Stimulated activated naive B cell treated with anti-CD40 and anti-IgM and Interleukin-4, amounts not matched to agents 10 μg/mL and 1 μg/mL and 100 μg/mL, for 72 hours (primary cell): ENCODE data around the gene XK.

Experiments
- ATAC-seq, 2 donors: fragments of 150-1000 bp; cut with Tn5 transposase; replicated peaks; 2 replicates each; pipeline ENCODE4 v1.10.0; 2021; ENCODE audit warnings: moderate library complexity in 1 of 2
- DNase-seq: peaks from one replicate; pipeline ENCODE4 v3.0.0; 2021
- H3K27ac Mint-ChIP-seq: one replicate; pipeline ENCODE4 v1.8.0; 2022; ENCODE audit warnings: mild to moderate bottlenecking, mixed read lengths
- H3K27me3 Mint-ChIP-seq, 2 donors: one replicate each; pipeline ENCODE4 v1.8.0; 2022; ENCODE audit warnings: mixed read lengths in 2 of 2
- H3K36me3 Mint-ChIP-seq, 2 donors: one replicate each; pipeline ENCODE4 v1.8.0; 2022; ENCODE audit warnings: mixed read lengths in 2 of 2, mild to moderate bottlenecking in 1 of 2
- H3K4me1 Mint-ChIP-seq, 2 donors: one replicate each; pipeline ENCODE4 v1.8.0; 2022; ENCODE audit warnings: mixed read lengths in 2 of 2, mild to moderate bottlenecking in 1 of 2
- H3K4me3 Mint-ChIP-seq, 2 donors: one replicate each; pipeline ENCODE4 v1.8.0; 2022; ENCODE audit warnings: mild to moderate bottlenecking in 2 of 2, mixed read lengths in 2 of 2, moderate library complexity in 1 of 2
- H3K9me3 Mint-ChIP-seq, 2 donors: one replicate each; pipeline ENCODE4 v1.8.0; 2022; ENCODE audit warnings: mixed read lengths in 2 of 2, mild to moderate bottlenecking in 1 of 2

The XK gene

DNA sequence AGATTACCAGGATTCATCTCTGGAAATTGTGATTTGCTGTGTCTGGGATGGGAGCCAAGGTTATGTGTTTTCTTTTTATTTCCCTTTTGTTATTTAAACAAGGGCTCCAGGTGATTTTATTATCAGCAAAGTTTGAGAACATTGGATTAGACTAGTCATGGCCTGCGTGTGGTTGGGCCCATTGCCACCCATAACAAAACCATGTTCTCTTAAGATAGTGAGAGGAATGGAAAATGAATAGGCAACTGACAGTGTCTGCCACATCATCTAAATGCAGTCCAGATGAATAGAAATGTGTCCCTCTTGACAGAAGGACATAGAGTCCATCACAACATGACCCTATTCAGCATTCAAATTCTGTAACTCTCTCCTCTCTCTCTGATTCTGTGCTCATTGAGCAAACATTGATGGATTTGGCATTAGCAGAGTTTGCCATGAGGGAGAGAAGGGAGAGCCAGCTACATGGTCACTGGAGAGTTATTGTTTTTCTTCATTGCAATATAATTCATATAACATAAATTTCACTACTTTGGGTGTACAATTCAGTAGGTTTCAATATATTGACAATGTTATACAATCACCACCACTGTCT lies 11.7 kb downstream of the XK start:
- H3K27ac Mint-ChIP-seq = no peak overlapping the region
- H3K9me3 Mint-ChIP-seq = no peaks in the 10 kb centered on the region
- ATAC-seq = no peak
- H3K4me1 Mint-ChIP-seq = no peaks in the 10 kb centered on the region
- no peaks in the 10 kb centered on the region for H3K36me3 Mint-ChIP-seq
- peaks cover 0 to 26% of the 10 kb centered on the region in 2 donors for H3K27me3 Mint-ChIP-seq
- no peak overlapping the region for H3K4me3 Mint-ChIP-seq
- DNase-seq = no peak

DNA sequence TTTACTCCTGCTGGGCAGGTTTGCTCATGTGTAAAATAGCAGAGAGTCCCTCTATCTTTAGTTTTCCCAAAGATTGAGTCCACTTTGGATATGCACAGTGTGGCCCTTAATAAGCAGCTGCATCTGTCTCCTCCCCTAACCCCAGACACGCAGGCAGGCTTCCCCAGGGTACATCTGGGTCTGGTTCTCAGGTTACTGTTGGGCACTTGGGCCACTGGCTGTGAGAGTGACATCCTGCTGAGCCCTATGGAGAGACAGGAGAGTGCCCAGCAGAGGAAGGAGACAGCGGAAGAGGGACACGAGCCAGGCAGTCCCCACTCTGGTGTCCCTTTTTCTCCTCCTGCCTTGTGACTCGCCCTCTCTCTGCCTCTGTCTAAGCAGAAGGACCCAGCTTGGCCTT lies 16.0 kb downstream of the XK start:
- ATAC-seq = no peak
- Mint-ChIP-seq H3K27me3 (peaks cover 0 to 22% of the 10 kb centered on the region in 2 donors), H3K4me1 (no peaks in the 10 kb centered on the region)

DNA sequence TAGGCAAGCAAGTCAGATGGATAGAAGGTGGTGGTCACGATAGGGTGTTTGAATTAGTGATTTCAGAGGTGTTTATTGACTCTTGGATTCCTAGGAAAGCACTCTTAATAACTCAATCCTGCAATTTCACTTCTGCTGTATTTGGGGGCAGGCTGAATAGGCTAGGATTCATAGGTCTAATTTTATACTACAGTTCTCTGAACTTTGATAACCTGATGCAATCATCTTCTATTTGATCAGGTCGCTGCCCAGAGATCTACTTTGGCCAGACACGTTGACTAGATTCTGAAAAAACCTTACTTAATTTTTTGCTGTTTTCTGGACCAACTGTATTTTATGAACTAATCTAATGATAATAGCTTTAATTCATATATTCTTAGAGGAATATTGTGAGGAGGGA lies 26.4 kb downstream of the XK start:
- Mint-ChIP-seq H3K27ac (no peak overlapping the region), H3K36me3 (no peaks in the 10 kb centered on the region), H3K4me1 (peaks cover 0 to 9% of the 10 kb centered on the region in 2 donors), H3K27me3 (peaks cover 0 to 39% of the 10 kb centered on the region in 2 donors), H3K4me3 (no peak overlapping the region), H3K9me3 (no peaks in the 10 kb centered on the region)
- ATAC-seq (no peak), DNase-seq (no peak)

More for the DNA sequence above, 16.0 kb downstream of the XK start:
- H3K9me3 Mint-ChIP-seq = no peaks in the 10 kb centered on the region
- no peak overlapping the region for H3K4me3 Mint-ChIP-seq
- H3K27ac Mint-ChIP-seq = no peak overlapping the region
- H3K36me3 Mint-ChIP-seq = no peaks in the 10 kb centered on the region
- DNase-seq = no peak

DNA sequence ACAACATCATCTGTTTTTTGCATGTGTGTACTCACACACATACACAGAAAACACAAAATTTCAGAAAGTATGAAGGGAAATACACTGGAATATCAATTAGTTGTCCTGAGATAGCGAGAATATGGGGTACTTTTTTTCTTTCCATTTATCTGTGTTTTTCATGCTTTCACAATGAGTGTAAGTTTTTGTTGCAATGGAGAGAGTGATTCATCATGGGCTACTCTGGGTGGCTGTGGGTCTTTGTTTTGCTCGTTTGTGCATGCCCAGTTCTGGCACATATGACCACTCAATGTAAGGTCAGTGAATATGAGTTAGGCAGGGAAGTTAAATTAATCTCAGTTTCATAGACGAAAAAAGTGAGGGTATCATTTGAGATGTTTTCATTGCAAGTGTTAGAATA lies 26.9 kb downstream of the XK start:
- Mint-ChIP-seq H3K27me3 (peaks cover 0 to 41% of the 10 kb centered on the region in 2 donors), H3K9me3 (no peaks in the 10 kb centered on the region), H3K4me1 (peaks cover 0 to 9% of the 10 kb centered on the region in 2 donors), H3K36me3 (no peaks in the 10 kb centered on the region), H3K4me3 (no peak overlapping the region), H3K27ac (no peak overlapping the region)
- DNase-seq (no peak), ATAC-seq (peak in 1 of 2 donors; percentile 61)

DNA sequence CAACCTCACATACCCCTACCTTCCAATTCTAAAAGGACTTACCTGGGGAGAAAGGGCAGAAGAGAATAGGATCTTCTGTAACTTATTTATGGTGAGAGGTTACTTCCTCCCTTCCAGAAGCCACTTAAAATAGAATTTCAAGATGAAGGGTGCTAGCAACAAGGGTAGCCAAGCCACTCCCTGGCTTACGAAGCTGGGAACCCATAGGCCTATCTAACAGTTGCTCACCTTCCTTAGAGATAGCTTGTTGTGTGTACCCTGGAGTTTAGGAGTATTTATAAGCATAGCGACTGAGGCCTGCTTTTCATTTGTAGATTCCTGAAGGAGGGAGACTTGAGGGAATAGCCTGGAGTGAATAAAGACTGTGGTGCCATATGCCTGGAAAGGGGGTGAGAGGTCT lies 28.9 kb downstream of the XK start:
- no peak for DNase-seq
- Mint-ChIP-seq H3K4me1 (peaks cover 0 to 9% of the 10 kb centered on the region in 2 donors), H3K27me3 (peaks cover 0 to 41% of the 10 kb centered on the region in 2 donors), H3K27ac (no peak overlapping the region), H3K4me3 (no peak overlapping the region), H3K9me3 (peaks cover 4 to 6% of the 10 kb centered on the region in 2 donors), H3K36me3 (no peaks in the 10 kb centered on the region)
- ATAC-seq = no peak

DNA sequence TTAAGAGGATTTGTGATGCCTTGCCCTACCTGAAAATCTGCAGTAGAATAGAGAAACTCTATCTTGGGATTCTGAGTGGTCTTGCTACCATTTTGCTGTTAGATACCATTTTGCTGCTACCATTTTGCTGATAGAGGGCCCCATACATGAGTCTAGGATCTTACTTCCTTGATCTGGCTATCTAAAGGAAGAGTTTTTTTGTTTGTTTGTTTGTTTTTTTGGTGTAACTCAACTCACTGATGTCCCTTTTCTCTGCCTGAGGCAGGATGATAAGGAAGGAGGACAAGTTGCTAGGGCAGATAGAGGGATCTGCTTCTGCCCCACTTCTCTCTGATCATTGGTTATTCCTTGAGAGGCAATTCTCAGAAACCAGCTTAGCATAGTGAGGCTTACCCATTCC lies 31.0 kb downstream of the XK start:
- peaks cover 4 to 6% of the 10 kb centered on the region in 2 donors for H3K9me3 Mint-ChIP-seq
- ATAC-seq (no peak), DNase-seq (no peak)
- H3K27ac Mint-ChIP-seq = no peak overlapping the region
- no peak overlapping the region for H3K4me3 Mint-ChIP-seq
- no peaks in the 10 kb centered on the region for H3K36me3 Mint-ChIP-seq
- peaks cover 0 to 9% of the 10 kb centered on the region in 2 donors for H3K4me1 Mint-ChIP-seq
- H3K27me3 Mint-ChIP-seq = peaks cover 0 to 33% of the 10 kb centered on the region in 2 donors

DNA sequence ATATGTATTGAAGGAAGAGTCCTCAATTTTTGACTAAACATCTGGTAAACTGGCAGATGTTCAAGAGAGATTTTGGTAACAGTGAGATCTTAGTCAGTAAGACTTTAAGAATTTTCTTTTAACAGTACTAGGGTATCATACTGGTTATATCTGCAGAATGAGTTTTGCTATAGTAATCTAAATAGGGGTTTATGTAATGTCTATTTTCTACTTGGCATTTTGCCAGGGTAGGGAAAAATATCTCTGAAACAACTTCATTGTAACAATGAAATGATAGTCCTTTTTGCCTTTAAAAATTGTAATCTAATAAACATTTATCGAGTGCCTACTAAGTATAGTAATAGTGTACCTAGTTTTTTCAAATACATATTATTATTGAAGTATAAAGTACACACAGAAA lies 32.1 kb downstream of the XK start:
- DNase-seq (no peak), ATAC-seq (no peak)
- Mint-ChIP-seq H3K36me3 (no peaks in the 10 kb centered on the region), H3K27me3 (peaks cover 0 to 38% of the 10 kb centered on the region in 2 donors), H3K4me3 (no peak overlapping the region), H3K9me3 (peaks cover 4 to 6% of the 10 kb centered on the region in 2 donors), H3K4me1 (peaks cover 0 to 4% of the 10 kb centered on the region in 2 donors), H3K27ac (no peak overlapping the region)

DNA sequence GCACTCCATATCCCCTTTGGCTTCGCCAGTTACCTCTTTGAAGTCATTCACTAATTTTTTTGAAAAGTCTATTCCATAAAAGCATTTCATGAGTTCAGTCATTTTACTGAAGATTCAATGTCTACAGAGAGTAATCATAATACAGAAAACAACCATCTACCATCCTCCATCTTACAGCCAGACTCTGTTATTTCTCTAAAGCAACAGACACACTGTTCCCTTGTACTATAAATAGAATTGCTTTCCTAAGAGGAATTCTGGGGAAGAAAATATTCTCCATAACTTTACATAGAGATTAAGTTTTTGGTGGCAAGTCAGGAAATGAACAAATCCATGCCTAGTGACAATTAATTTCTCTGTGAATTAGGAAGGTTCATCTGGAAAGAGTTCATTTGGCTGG lies 37.0 kb downstream of the XK start:
- ATAC-seq (no peak), DNase-seq (no peak)
- Mint-ChIP-seq H3K27ac (no peak overlapping the region), H3K4me1 (no peaks in the 10 kb centered on the region), H3K36me3 (no peaks in the 10 kb centered on the region), H3K9me3 (peaks cover 4 to 6% of the 10 kb centered on the region in 2 donors), H3K27me3 (peaks cover 0 to 27% of the 10 kb centered on the region in 2 donors), H3K4me3 (no peak overlapping the region)

DNA sequence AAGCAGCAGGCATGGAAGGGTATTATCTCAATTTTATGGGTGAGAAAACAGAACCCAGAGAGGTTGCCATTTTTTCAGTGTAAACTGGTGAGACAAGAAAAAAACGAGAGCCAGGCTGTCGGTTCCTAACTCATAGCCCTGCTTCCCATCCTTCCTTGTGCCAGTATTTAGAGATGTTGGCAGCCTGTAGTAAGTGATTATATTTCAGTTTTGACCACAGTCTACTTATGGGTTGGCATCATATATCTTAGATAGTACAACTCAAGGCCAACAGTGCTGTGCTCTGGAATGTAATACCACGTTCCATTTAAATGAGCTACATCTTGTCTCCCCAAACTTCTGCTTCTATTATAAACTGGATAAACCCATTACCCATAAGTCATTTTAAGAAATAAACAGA lies 40.8 kb downstream of the XK start:
- Mint-ChIP-seq H3K4me3 (no peak overlapping the region), H3K36me3 (no peaks in the 10 kb centered on the region), H3K4me1 (no peaks in the 10 kb centered on the region), H3K9me3 (no peaks in the 10 kb centered on the region), H3K27ac (no peak overlapping the region), H3K27me3 (peaks cover 0 to 20% of the 10 kb centered on the region in 2 donors)
- DNase-seq (no peak), ATAC-seq (no peak)

DNA sequence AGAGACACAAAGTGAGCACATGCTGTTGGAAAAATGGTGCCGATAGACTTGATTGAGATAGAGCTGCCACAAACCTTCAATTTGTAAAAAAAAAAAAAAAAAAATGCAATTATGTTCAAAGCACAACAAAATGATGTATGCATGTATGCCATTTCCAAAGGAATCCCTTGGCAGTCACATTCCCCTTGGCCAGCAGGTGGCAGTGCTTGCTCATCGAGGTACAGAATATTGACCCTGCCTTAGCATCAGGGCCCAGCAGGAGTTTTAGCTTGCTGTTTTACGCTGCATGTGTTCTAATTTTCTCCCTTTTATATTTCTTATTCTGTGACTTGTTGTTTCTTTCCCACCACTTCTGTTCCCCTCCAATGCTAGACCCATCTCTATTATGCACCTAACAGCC lies 59.8 kb downstream of the XK start:
- ATAC-seq = peak; percentile 61 to 62
- Mint-ChIP-seq H3K4me3 (peak overlapping the region in 1 of 2 donors; percentile 57), H3K36me3 (no peaks in the 10 kb centered on the region), H3K4me1 (peaks cover 18 to 28% of the 10 kb centered on the region in 2 donors), H3K27ac (peak overlapping the region; percentile 76), H3K9me3 (no peaks in the 10 kb centered on the region), H3K27me3 (peaks cover 0 to 15% of the 10 kb centered on the region in 2 donors)
- peak; percentile 70 for DNase-seq

DNA sequence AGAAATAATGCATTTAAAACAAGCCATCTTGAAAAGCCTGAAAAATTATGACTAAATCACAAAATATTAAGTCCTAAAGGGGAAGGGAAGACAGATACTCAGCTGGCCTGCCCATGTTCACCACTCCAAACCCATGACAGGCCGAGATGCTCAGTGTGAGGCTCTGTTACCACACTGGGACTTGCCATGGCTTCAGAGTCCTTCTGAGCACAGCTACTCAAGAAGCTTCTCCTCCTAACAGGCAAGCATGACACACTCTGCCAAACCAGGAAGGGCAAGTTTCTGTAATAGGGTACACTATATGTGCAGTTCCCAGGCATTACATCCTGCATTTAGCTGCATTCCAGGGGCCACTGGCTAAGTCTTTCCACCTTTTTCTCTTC lies 60.2 kb downstream of the XK start:
- no peaks in the 10 kb centered on the region for H3K9me3 Mint-ChIP-seq
- H3K4me3 Mint-ChIP-seq = peak overlapping the region; percentile 18 to 57
- ATAC-seq (peak; percentile 54 to 58), DNase-seq (peak; percentile 18)
- no peaks in the 10 kb centered on the region for H3K36me3 Mint-ChIP-seq
- H3K27ac Mint-ChIP-seq = peak overlapping the region; percentile 76
- H3K4me1 Mint-ChIP-seq = peaks cover 18 to 28% of the 10 kb centered on the region in 2 donors
- peaks cover 0 to 11% of the 10 kb centered on the region in 2 donors for H3K27me3 Mint-ChIP-seq

DNA sequence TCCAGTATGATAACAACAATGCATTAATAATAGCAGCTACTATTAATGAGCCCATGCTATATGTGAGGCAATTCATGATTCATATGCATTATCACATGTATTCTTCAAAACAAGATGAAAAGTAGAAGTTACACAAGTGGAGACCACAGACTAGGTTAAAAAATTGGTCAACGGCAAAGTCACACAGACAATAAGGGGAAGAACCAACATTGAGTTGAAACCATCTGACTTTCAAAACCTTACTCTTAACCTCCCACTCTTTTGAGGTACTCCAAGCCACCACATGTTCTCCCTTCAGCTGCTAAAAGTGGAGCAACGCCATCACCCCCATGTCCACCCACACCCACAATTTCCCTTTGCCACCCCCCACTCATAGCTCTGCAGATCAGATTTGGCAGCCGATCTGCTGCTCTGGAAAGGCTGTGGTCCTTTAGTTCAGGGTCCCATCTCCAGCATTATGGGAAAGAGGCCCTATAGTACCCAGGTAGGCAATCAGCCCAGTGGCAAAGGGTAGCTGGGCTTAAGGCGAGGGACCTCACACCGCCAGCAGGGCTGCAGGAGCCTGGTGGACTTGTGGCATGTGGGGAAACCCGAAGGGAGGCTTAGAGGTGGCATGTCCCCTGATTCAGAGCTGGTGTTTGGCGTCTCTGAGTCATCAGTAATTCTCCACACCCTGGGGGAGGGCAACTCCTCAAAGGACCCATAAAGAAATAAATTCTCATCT lies 60.8 kb downstream of the XK start:
- Mint-ChIP-seq H3K4me3 (peak overlapping the region; percentile 2 to 57), H3K36me3 (no peaks in the 10 kb centered on the region), H3K27me3 (peaks cover 0 to 8% of the 10 kb centered on the region in 2 donors), H3K27ac (peak overlapping the region; percentile 76), H3K4me1 (peaks cover 18 to 30% of the 10 kb centered on the region in 2 donors), H3K9me3 (no peaks in the 10 kb centered on the region)
- ATAC-seq (peak; percentile 87 to 92), DNase-seq (peak; percentile 53)

DNA sequence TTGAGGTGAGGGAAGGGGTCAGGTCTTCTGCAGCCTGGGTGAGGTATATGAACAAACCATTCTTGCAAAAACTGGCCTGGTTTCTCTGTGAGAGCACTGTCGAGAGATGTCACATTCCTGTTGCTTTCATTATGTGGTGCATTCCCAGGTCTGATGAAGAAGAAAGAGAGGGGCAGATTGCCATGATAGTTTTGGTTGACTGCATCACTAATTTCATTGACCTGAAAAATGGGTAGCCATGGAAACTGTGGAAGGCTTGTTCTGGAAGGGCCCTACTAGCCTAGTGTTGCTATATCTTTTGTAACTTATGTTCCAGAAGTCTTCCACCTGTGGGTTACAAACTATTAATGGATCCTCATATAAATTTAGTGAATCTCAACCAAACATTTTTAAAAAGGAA lies 61.4 kb downstream of the XK start:
- peak overlapping the region; percentile 76 for H3K27ac Mint-ChIP-seq
- no peaks in the 10 kb centered on the region for H3K9me3 Mint-ChIP-seq
- peaks cover 20 to 35% of the 10 kb centered on the region in 2 donors for H3K4me1 Mint-ChIP-seq
- peaks cover 0 to 3% of the 10 kb centered on the region in 2 donors for H3K27me3 Mint-ChIP-seq
- peak overlapping the region in 1 of 2 donors; percentile 57 for H3K4me3 Mint-ChIP-seq
- H3K36me3 Mint-ChIP-seq = no peaks in the 10 kb centered on the region
- ATAC-seq (no peak), DNase-seq (no peak)

DNA sequence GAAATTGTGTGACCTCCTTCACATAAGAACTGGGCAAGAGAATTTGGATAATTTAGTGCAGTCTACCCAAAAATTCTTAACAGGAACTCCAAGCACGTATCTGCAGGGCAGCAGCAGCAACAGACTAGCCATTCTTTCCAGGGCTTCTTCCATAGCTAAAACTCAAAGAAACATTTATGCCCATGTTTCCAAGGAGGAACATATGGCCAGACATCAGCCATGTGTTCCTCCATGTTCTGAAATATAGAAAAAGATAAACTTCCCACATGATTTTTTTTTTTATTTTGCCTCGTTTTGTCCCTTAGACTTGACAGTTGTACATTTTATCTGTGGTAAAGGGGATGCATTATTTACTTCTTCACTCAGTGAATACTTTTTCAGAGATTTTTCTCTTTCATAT lies 66.7 kb downstream of the XK start:
- Mint-ChIP-seq H3K9me3 (peaks cover 0 to 1% of the 10 kb centered on the region in 2 donors), H3K27me3 (peaks cover 0 to under 1% of the 10 kb centered on the region in 2 donors), H3K27ac (no peak overlapping the region), H3K36me3 (no peaks in the 10 kb centered on the region), H3K4me1 (peaks cover 18 to 31% of the 10 kb centered on the region in 2 donors), H3K4me3 (no peak overlapping the region)
- DNase-seq (no peak), ATAC-seq (no peak)

DNA sequence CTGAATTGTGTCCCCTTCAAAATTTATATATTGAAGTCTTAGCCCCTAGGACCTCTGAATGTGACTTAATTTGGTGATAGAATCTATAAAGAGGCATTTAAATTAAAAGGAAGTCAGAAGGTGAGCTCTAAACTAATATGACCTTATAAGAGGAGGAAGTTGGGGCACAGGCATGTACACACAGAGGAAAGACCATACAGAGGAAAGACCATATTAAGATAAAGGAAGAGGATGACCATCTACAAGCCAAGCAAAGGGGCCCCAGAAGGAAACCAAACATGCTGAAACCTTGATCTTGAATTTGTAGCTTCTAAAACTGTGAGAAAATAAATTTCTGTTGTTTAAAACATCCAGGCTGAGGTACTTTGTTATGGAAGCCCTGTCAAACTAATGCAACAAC lies 67.3 kb downstream of the XK start:
- Mint-ChIP-seq H3K9me3 (peaks cover 0 to 1% of the 10 kb centered on the region in 2 donors), H3K4me3 (no peak overlapping the region), H3K27me3 (peaks cover 0 to 4% of the 10 kb centered on the region in 2 donors), H3K4me1 (peaks cover 22 to 35% of the 10 kb centered on the region in 2 donors), H3K36me3 (no peaks in the 10 kb centered on the region), H3K27ac (no peak overlapping the region)
- peak; percentile 45 to 49 for ATAC-seq
- DNase-seq = no peak
